NCI-H524 treated with DMSO at 0.1 percent for 48 hours (cell line): ENCODE results near the gene SHFL.
A peak's percentile ranks its signal among the peaks of the same experiment; 100 is the strongest.

Experiments used
- DNase-seq: peaks from one replicate; lab custom pipeline; 2025; lab: John Stamatoyannopoulos, UW

The SHFL gene

GRCh38 chr19:10087296-10088061, 1.4 kb downstream of the SHFL start:
- DNase-seq = no peak

- no peak for DNase-seq
These were observed 2.9 kb downstream of the SHFL start for GRCh38 chr19:10088949-10089554.

- no peak for DNase-seq
These were observed 3.8 kb downstream of the SHFL start for GRCh38 chr19:10089801-10090375.

GRCh38 chr19:10091370-10091687, 5.2 kb downstream of the SHFL start:
- no peak for DNase-seq

- DNase-seq = no peak
These were observed 6.0 kb downstream of the SHFL start for GRCh38 chr19:10091895-10092641.

- DNase-seq = no peak
These were observed 6.7 kb downstream of the SHFL start for GRCh38 chr19:10092648-10093294.

- DNase-seq = no peak
These were observed 7.4 kb downstream of the SHFL start for GRCh38 chr19:10093295-10094186.

- no peak for DNase-seq
These were observed 9.5 kb downstream of the SHFL start for GRCh38 chr19:10095622-10095947.

GRCh38 chr19:10095948-10096614, 10.0 kb downstream of the SHFL start:
- DNase-seq = peak; percentile 36

GRCh38 chr19:10096615-10096963, 10.5 kb downstream of the SHFL start:
- DNase-seq = no peak

GRCh38 chr19:10100163-10100785, 14.2 kb downstream of the SHFL start:
- DNase-seq = no peak

- DNase-seq = no peak
These were observed 16.7 kb downstream of the SHFL start for GRCh38 chr19:10102787-10103236.

GRCh38 chr19:10104130-10104513, 18.0 kb downstream of the SHFL start:
- no peak for DNase-seq

- DNase-seq = no peak
These were observed 18.8 kb downstream of the SHFL start for GRCh38 chr19:10104665-10105508.

GRCh38 chr19:10105509-10106099, 19.5 kb downstream of the SHFL start:
- DNase-seq = no peak

- DNase-seq = peak; percentile 89
These were observed 20.2 kb downstream of the SHFL start, which contains the start of gene PPAN for GRCh38 chr19:10106100-10106936. TSS of gene PPAN (plus strand) at chr19:10106362. CDS start at chr19:10106395, 33 bp downstream.

- no peak for DNase-seq
These were observed 21.1 kb downstream of the SHFL start for GRCh38 chr19:10107254-10107653.

- DNase-seq = no peak
These were observed 21.8 kb downstream of the SHFL start for GRCh38 chr19:10107817-10108367.
